ENCODE results near the gene COPG2.

Gene COPG2

DNA sequence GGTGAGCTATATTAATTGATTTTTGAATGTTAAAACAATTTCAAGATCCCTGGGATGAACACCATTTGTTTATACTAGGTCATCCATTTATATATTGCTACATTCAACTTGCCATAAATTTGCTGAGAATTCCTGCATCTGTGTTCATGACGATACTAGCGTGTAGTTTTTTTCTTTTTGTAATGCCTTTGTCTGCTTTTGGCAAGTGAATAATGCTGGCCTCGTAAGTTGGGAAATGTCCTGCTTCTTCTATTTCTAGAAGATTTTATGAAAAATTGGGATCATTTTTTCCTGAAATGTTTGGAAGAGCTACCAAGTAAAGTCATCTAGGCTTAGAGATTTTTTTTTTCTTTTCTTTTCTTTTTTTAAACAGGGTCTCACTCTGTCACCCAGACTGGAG is 189.6 kb downstream of the COPG2 start:
- WGBS = 93% methylated on average over 3 of the region's 3 CpGs

DNA sequence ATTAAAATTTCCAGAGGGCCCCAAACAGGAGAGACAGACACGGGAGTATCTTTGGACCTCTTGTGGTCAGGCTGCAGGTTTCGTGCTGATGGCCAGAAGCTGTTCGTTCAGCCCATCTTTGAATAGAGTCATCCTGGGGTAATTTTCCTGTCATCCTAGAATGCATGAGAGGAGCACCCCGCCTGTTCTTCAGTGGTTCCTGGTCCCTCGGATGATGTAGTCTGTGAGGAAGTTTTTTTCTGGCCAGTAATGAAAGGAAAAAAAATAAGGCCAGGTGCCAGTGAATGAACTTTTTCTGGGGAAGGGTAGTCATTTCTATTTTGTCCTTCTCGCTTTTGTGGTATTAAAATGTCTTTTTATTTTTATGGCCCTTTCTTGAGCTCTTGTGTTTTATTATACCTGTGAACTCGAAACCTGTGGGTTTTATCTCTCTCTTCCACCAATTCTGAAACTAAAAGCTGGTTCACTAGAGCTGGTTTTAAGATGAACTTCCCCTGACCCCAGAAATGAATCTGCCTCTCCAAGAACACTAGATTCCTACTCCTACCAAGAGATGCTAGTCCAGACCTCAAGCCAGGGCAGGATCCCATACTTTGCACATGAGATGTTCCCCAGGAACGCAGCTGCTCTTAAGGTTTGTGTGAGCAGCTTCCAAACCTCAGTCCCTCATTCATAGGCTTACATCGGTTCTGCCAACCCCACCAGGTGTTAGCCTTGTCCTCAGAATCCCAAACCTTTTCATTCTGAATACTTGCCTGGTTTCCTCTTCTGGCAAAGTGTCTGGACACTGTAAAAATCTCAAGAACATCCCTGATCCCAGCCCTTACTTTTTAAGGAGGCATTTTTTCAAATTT is 192.0 kb downstream of the COPG2 start:
- Histone ChIP-seq H3K4me1 (ENCODE audit: control insufficient read depth, insufficient read depth, low read depth, low read length) (no peaks in the 10 kb centered on the region), H3K9me3 (ENCODE audit: control insufficient read depth, low read length) (peaks cover 4% of the 10 kb centered on the region), H3K27me3 (ENCODE audit: control insufficient read depth in 1 of 2, insufficient read depth in 1 of 2, low read length in 2 of 2) (no peaks in the 10 kb centered on the region), H3K4me3 (ENCODE audit: insufficient read depth in 1 of 2, low read depth in 1 of 2, low read length in 2 of 2) (no peak overlapping the region), H3K27ac (ENCODE audit: low read length, poor library complexity, severe bottlenecking) (no peak overlapping the region), H2AFZ (ENCODE audit: low read depth, low read length) (no peak overlapping the region), H2AK5ac (ENCODE audit: low read length, severe bottlenecking) (no peak overlapping the region), H4K8ac (ENCODE audit: low read length) (no peak overlapping the region), H4K91ac (ENCODE audit: low read length) (no peak overlapping the region), H3K36me3 (ENCODE audit: control insufficient read depth in 1 of 2, insufficient read depth in 2 of 2, low read depth in 1 of 2, low read length in 2 of 2) (no peaks in the 10 kb centered on the region), H2BK120ac (ENCODE audit: low read depth, low read length) (no peak overlapping the region), H2BK5ac (ENCODE audit: low read depth, low read length, poor library complexity, severe bottlenecking) (no peak overlapping the region), H2BK15ac (ENCODE audit: low read depth, poor library complexity, severe bottlenecking) (no peak overlapping the region), H3K9ac (ENCODE audit: low read length) (no peak overlapping the region), H3K23ac (ENCODE audit: low read length in 2 of 2) (no peak overlapping the region), H3K14ac (ENCODE audit: low read length in 2 of 2) (no peak overlapping the region), H3K4me2 (ENCODE audit: low read length, poor library complexity, severe bottlenecking) (no peak overlapping the region), H3K18ac (ENCODE audit: low read depth in 1 of 2, low read length in 2 of 2) (no peak overlapping the region), H2BK12ac (ENCODE audit: low read length in 2 of 2) (no peak overlapping the region), H3K4ac (ENCODE audit: low read depth in 1 of 2, low read length in 2 of 2) (no peak overlapping the region), H3K79me1 (replicated peaks; ENCODE audit: low read length, poor library complexity, severe bottlenecking) (no peaks in the 10 kb centered on the region)
- DNase-seq = no peak
- WGBS = 75% methylated on average over 9 of the region's 9 CpGs

More for the DNA sequence above, 189.6 kb downstream of the COPG2 start:
- H3K36me3 ChIP-seq (ENCODE audit: control insufficient read depth in 1 of 2, insufficient read depth in 2 of 2, low read depth in 1 of 2, low read length in 2 of 2) = no peaks in the 10 kb centered on the region
- H2BK15ac ChIP-seq (ENCODE audit: low read depth, poor library complexity, severe bottlenecking) = no peak overlapping the region
- H4K91ac ChIP-seq (ENCODE audit: low read length) = no peak overlapping the region
- H2BK12ac ChIP-seq (ENCODE audit: low read length in 2 of 2) = no peak overlapping the region
- no peak overlapping the region for H2AFZ ChIP-seq (ENCODE audit: low read depth, low read length)
- no peak overlapping the region for H3K14ac ChIP-seq (ENCODE audit: low read length in 2 of 2)
- H3K9ac ChIP-seq (ENCODE audit: low read length) = no peak overlapping the region
- DNase-seq = no peak
- H3K27ac ChIP-seq (ENCODE audit: low read length, poor library complexity, severe bottlenecking) = no peak overlapping the region
- H3K4me2 ChIP-seq (ENCODE audit: low read length, poor library complexity, severe bottlenecking) = no peak overlapping the region
- no peak overlapping the region for H3K4me3 ChIP-seq (ENCODE audit: insufficient read depth in 1 of 2, low read depth in 1 of 2, low read length in 2 of 2)
- no peak overlapping the region for H3K23ac ChIP-seq (ENCODE audit: low read length in 2 of 2)
- H3K27me3 ChIP-seq (ENCODE audit: control insufficient read depth in 1 of 2, insufficient read depth in 1 of 2, low read length in 2 of 2) = peaks cover 0 to 3% of the 10 kb centered on the region in 2 experiments
- no peak overlapping the region for H3K4ac ChIP-seq (ENCODE audit: low read depth in 1 of 2, low read length in 2 of 2)
- no peak overlapping the region for H2AK5ac ChIP-seq (ENCODE audit: low read length, severe bottlenecking)
- H3K4me1 ChIP-seq (ENCODE audit: control insufficient read depth, insufficient read depth, low read depth, low read length) = peaks cover 7% of the 10 kb centered on the region
- H3K79me1 ChIP-seq (replicated peaks; ENCODE audit: low read length, poor library complexity, severe bottlenecking) = no peaks in the 10 kb centered on the region
- H3K9me3 ChIP-seq (ENCODE audit: control insufficient read depth, low read length) = peaks cover 4% of the 10 kb centered on the region
- H4K8ac ChIP-seq (ENCODE audit: low read length) = no peak overlapping the region
- no peak overlapping the region for H2BK5ac ChIP-seq (ENCODE audit: low read depth, low read length, poor library complexity, severe bottlenecking)
- no peak overlapping the region for H3K18ac ChIP-seq (ENCODE audit: low read depth in 1 of 2, low read length in 2 of 2)
- H2BK120ac ChIP-seq (ENCODE audit: low read depth, low read length) = no peak overlapping the region

DNA sequence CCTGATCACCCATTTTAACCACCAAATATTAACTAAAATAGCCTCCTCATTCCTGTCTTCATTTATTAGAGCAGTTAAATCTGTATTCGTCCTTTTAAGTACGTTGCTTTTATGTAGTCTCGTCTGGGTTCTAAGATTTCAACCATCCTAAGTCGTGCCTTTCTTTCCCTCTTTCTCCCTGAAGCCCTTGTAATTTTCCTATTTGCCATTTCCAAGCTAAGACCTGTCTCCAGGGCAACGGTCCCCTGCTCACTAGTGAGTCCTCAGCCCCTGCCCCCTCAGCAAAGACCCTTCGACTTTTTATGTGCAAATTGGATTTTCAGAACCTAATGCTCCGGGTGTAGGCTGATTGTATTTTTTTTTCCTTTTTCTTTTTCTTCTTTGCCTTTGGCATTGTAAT is 192.8 kb downstream of the COPG2 start:
- Histone ChIP-seq H3K36me3 (ENCODE audit: control insufficient read depth in 1 of 2, insufficient read depth in 2 of 2, low read depth in 1 of 2, low read length in 2 of 2) (no peaks in the 10 kb centered on the region), H3K9me3 (ENCODE audit: control insufficient read depth, low read length) (peaks cover 4% of the 10 kb centered on the region), H3K14ac (ENCODE audit: low read length in 2 of 2) (no peak overlapping the region), H3K23ac (ENCODE audit: low read length in 2 of 2) (no peak overlapping the region), H3K4me1 (ENCODE audit: control insufficient read depth, insufficient read depth, low read depth, low read length) (no peaks in the 10 kb centered on the region), H4K91ac (ENCODE audit: low read length) (no peak overlapping the region), H3K4ac (ENCODE audit: low read depth in 1 of 2, low read length in 2 of 2) (no peak overlapping the region), H2BK120ac (ENCODE audit: low read depth, low read length) (no peak overlapping the region), H2BK12ac (ENCODE audit: low read length in 2 of 2) (no peak overlapping the region), H2BK5ac (ENCODE audit: low read depth, low read length, poor library complexity, severe bottlenecking) (no peak overlapping the region), H3K18ac (ENCODE audit: low read depth in 1 of 2, low read length in 2 of 2) (no peak overlapping the region), H3K4me3 (ENCODE audit: insufficient read depth in 1 of 2, low read depth in 1 of 2, low read length in 2 of 2) (no peak overlapping the region), H4K8ac (ENCODE audit: low read length) (no peak overlapping the region), H2AK5ac (ENCODE audit: low read length, severe bottlenecking) (no peak overlapping the region), H2AFZ (ENCODE audit: low read depth, low read length) (no peak overlapping the region), H3K4me2 (ENCODE audit: low read length, poor library complexity, severe bottlenecking) (no peak overlapping the region), H3K27ac (ENCODE audit: low read length, poor library complexity, severe bottlenecking) (no peak overlapping the region), H2BK15ac (ENCODE audit: low read depth, poor library complexity, severe bottlenecking) (no peak overlapping the region), H3K27me3 (ENCODE audit: control insufficient read depth in 1 of 2, insufficient read depth in 1 of 2, low read length in 2 of 2) (no peaks in the 10 kb centered on the region), H3K79me1 (replicated peaks; ENCODE audit: low read length, poor library complexity, severe bottlenecking) (no peaks in the 10 kb centered on the region), H3K9ac (ENCODE audit: low read length) (no peak overlapping the region)
- 86% methylated on average over 5 of the region's 7 CpGs for WGBS
- DNase-seq = no peak

DNA sequence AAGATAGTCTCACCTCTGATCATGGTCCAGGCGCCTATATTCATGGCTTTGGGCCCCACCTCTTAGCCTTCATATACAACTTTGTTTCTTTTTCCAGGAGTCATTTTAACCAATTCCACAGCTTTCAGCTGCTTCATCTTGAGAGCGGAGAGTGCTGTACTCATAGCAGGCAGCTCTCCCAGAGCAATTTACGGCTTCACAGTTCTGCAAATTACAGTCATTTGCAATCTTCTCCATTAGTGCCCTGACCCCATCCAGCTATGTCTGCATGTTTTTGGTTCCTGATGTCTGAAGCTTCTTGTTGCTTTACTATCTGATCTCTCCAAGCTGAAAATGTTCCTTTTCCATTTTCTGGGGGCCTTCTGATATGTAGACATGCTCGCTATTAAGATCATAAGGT is 194.7 kb downstream of the COPG2 start:
- Histone ChIP-seq H3K23ac (ENCODE audit: low read length in 2 of 2) (no peak overlapping the region), H3K9ac (ENCODE audit: low read length) (no peak overlapping the region), H3K27ac (ENCODE audit: low read length, poor library complexity, severe bottlenecking) (no peak overlapping the region), H2BK5ac (ENCODE audit: low read depth, low read length, poor library complexity, severe bottlenecking) (no peak overlapping the region), H3K36me3 (ENCODE audit: control insufficient read depth in 1 of 2, insufficient read depth in 2 of 2, low read depth in 1 of 2, low read length in 2 of 2) (no peaks in the 10 kb centered on the region), H3K14ac (ENCODE audit: low read length in 2 of 2) (no peak overlapping the region), H2AFZ (ENCODE audit: low read depth, low read length) (no peak overlapping the region), H2BK120ac (ENCODE audit: low read depth, low read length) (no peak overlapping the region), H2BK12ac (ENCODE audit: low read length in 2 of 2) (peak overlapping the region in 1 of 2 experiments; percentile 39), H3K4me3 (ENCODE audit: insufficient read depth in 1 of 2, low read depth in 1 of 2, low read length in 2 of 2) (no peak overlapping the region), H3K18ac (ENCODE audit: low read depth in 1 of 2, low read length in 2 of 2) (no peak overlapping the region), H2AK5ac (ENCODE audit: low read length, severe bottlenecking) (no peak overlapping the region), H3K79me1 (replicated peaks; ENCODE audit: low read length, poor library complexity, severe bottlenecking) (no peaks in the 10 kb centered on the region), H3K4me2 (ENCODE audit: low read length, poor library complexity, severe bottlenecking) (no peak overlapping the region), H4K91ac (ENCODE audit: low read length) (no peak overlapping the region), H4K8ac (ENCODE audit: low read length) (no peak overlapping the region), H3K4me1 (ENCODE audit: control insufficient read depth, insufficient read depth, low read depth, low read length) (no peaks in the 10 kb centered on the region), H3K27me3 (ENCODE audit: control insufficient read depth in 1 of 2, insufficient read depth in 1 of 2, low read length in 2 of 2) (no peaks in the 10 kb centered on the region), H3K9me3 (ENCODE audit: control insufficient read depth, low read length) (peaks cover 4% of the 10 kb centered on the region), H3K4ac (ENCODE audit: low read depth in 1 of 2, low read length in 2 of 2) (no peak overlapping the region), H2BK15ac (ENCODE audit: low read depth, poor library complexity, severe bottlenecking) (no peak overlapping the region)
- DNase-seq = peak; percentile 36
- 51% methylated on average over 3 of the region's 4 CpGs for WGBS
